OCI-LY3 (cell line): ENCODE measurements around the gene HES6.

Experiments used
- H2AFZ ChIP-seq: fragments of 200-600, 300-600 bp; shearing (Covaris generic); 2 replicates; pipeline ENCODE4 v1.6.0; 2014; ENCODE audit warnings: antibody characterized with exemption, low read depth, low read length
- H3K27ac ChIP-seq: fragments of 200-600, 300-600 bp; sonication (generic); 2 replicates; pipeline ENCODE4 v1.5.1; 2014; ENCODE audit warnings: mild to moderate bottlenecking, low read length, moderate library complexity, mixed read lengths
- H3K27me3 ChIP-seq: fragments of 200-600, 300-600 bp; sonication (generic); 2 replicates; pipeline ENCODE4 v1.6.1; 2014; ENCODE audit warnings: low read depth, low read length, mixed read lengths
- H3K36me3 ChIP-seq: fragments of 200-600, 300-600 bp; sonication (generic); replicated peaks from 2 replicates; pipeline ENCODE3; 2014; ENCODE audit warnings: low read depth, low read length, mixed read lengths
- H3K4me1 ChIP-seq: fragments of 300-600, 200-600 bp; sonication (generic); 2 replicates; pipeline ENCODE4 v1.6.1; 2014; ENCODE audit warnings: low read length, mixed read lengths
- H3K4me2 ChIP-seq: fragments of 200-600, 300-600 bp; sonication (generic); 2 replicates; pipeline ENCODE4 v1.6.1; 2014; ENCODE audit warnings: low read length, mixed read lengths
- H3K4me3 ChIP-seq: fragments of 300-600, 200-600 bp; sonication (generic); 2 replicates; pipeline ENCODE4 v1.5.1; 2014; ENCODE audit warnings: antibody characterized with exemption, mild to moderate bottlenecking, low read length, moderate library complexity
- H3K79me2 ChIP-seq: fragments of 300-600, 200-600 bp; shearing (Covaris generic); 2 replicates; pipeline ENCODE4 v1.6.1; 2014; ENCODE audit warnings: mild to moderate bottlenecking, low read length, mixed read lengths
- H3K9ac ChIP-seq: fragments of 300-600, 200-600 bp; shearing (Covaris generic); 2 replicates; pipeline ENCODE4 v1.6.0; 2014; ENCODE audit warnings: mild to moderate bottlenecking, low read length, moderate library complexity
- H3K9me3 ChIP-seq: fragments of 200-600, 300-600 bp; shearing (Covaris generic); 2 replicates; pipeline ENCODE4 v1.6.1; 2014; ENCODE audit warnings: low read length, mixed read lengths; ENCODE audit not compliant: insufficient read depth
- H4K20me1 ChIP-seq: fragments of 200-600, 300-600 bp; sonication (generic); 2 replicates; pipeline ENCODE4 v1.6.1; 2016; ENCODE audit warnings: low read length, mixed read lengths; ENCODE audit not compliant: insufficient read depth
- EZH2phosphoT487 ChIP-seq: fragments of 200-600 bp; shearing (Covaris generic); IDR thresholded peaks from 2 replicates; pipeline ENCODE4 v1.6.1; 2018; ENCODE audit warnings: antibody characterized with exemption, mixed run types, low read depth
- TF ChIP-seq, protein P1 (sequence below): fragments of 200-600, 300-600 bp; sonication (generic); IDR thresholded peaks from 2 replicates; pipeline ENCODE4 v1.5.1; 2014; ENCODE audit warnings: antibody characterized with exemption, low read length, low read depth

The HES6 gene

DNA sequence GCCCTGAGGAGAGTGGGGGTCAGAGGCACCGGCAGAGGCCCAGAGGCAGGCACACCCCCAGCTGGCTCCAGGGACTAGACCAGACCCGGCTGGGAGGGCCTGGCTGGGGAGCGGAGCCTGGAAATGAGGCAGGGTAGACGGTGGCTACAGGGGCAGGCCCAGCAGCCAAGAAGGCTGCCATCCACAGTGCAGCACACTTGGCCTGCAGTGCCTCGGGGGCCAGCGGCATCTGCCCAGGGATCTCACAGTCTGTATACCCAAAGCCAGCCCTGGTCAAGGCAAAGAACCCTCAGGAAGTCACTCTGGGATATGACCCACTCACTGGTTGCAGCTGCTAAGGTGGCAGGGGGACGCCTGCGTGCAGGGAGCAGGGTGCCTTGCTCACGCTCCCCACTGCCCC lies 30.8 kb upstream of the HES6 start:
- Histone ChIP-seq H3K4me3 (no peak overlapping the region), H3K4me2 (no peak overlapping the region), H3K27ac (no peak overlapping the region), H3K4me1 (no peaks in the 10 kb centered on the region), H4K20me1 (no peaks in the 10 kb centered on the region), H3K27me3 (no peaks in the 10 kb centered on the region), H2AFZ (no peak overlapping the region), H3K36me3 (no peaks in the 10 kb centered on the region), H3K79me2 (no peaks in the 10 kb centered on the region), H3K9me3 (no peaks in the 10 kb centered on the region), H3K9ac (no peak overlapping the region)
- TF ChIP-seq, protein P1, sequence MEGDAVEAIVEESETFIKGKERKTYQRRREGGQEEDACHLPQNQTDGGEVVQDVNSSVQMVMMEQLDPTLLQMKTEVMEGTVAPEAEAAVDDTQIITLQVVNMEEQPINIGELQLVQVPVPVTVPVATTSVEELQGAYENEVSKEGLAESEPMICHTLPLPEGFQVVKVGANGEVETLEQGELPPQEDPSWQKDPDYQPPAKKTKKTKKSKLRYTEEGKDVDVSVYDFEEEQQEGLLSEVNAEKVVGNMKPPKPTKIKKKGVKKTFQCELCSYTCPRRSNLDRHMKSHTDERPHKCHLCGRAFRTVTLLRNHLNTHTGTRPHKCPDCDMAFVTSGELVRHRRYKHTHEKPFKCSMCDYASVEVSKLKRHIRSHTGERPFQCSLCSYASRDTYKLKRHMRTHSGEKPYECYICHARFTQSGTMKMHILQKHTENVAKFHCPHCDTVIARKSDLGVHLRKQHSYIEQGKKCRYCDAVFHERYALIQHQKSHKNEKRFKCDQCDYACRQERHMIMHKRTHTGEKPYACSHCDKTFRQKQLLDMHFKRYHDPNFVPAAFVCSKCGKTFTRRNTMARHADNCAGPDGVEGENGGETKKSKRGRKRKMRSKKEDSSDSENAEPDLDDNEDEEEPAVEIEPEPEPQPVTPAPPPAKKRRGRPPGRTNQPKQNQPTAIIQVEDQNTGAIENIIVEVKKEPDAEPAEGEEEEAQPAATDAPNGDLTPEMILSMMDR: no peak
- TF ChIP-seq EZH2phosphoT487: no peak

DNA sequence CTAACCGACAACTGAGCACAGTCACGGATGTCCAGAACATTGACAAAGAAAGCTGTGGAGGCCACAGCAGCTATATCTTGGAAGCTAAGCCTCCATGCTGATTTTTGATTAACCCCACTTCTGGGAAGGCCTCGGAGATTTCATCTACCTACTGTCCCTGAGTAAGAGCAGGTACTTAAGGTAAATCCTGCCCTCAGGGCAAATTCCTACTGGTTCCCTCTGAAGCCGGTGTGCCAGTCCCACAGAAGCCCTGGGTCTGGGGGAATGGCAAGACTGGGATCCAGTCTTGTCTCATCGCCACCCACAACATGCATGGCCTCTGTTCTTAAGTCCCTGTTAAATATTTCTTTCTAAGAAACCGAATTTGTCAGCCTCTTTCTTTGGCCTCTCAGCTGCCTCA lies 29.9 kb upstream of the HES6 start:
- no peaks in the 10 kb centered on the region for H3K36me3 ChIP-seq

DNA sequence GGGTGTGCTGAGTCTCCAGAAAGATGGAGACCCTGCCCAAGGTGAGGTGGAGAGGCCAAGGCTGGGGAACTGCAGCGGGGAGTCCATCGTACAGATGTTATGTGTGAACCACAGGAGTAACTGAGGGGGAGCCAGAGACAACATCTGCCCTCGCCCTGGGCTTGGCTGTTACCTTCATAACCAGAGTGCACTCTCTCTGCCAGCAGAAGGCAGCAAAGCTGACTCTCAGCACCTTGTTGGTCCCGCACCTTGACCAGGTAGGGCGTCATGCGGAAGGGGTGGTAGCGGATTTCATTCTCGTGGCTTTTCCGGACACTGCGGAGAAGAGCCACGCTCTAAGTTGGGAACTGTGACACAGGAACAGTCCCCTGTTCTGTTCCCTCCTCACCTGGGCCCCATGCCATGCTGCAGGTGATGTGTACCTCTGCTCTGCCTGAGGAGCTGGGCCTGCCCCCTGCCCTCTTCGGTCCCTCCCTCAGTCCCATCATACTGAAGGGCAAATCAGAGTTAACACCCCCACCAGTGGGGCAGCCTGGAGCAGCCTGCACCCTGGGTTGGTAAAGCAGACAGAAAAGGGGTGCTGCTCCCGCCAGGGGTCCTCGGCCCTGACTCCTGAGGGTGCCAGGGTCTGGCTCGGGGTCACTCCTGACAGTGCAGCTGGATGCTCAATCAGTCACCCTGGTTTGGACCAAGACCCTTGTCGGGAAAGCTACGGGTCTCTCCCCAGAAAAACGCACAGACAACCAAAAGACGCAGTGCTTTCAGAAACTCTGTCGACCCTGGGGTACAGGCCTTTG lies 28.2 kb upstream of the HES6 start:
- Histone ChIP-seq H3K27me3 (no peaks in the 10 kb centered on the region), H3K9ac (no peak overlapping the region), H2AFZ (no peak overlapping the region), H3K4me1 (no peaks in the 10 kb centered on the region), H3K4me3 (no peak overlapping the region), H3K79me2 (no peaks in the 10 kb centered on the region), H4K20me1 (no peaks in the 10 kb centered on the region), H3K9me3 (no peaks in the 10 kb centered on the region), H3K27ac (no peak overlapping the region), H3K4me2 (no peak overlapping the region), H3K36me3 (no peaks in the 10 kb centered on the region)
- TF ChIP-seq, protein P1: no peak
- TF ChIP-seq EZH2phosphoT487: no peak

More for the DNA sequence above, 29.9 kb upstream of the HES6 start:
- Histone ChIP-seq H3K4me1 (no peaks in the 10 kb centered on the region), H3K4me2 (no peak overlapping the region), H3K9me3 (no peaks in the 10 kb centered on the region), H3K4me3 (no peak overlapping the region), H4K20me1 (no peaks in the 10 kb centered on the region), H3K27me3 (no peaks in the 10 kb centered on the region), H3K27ac (no peak overlapping the region), H3K9ac (no peak overlapping the region), H3K79me2 (no peaks in the 10 kb centered on the region), H2AFZ (no peak overlapping the region)
- TF ChIP-seq, protein P1: no peak
- no peak for TF ChIP-seq EZH2phosphoT487

DNA sequence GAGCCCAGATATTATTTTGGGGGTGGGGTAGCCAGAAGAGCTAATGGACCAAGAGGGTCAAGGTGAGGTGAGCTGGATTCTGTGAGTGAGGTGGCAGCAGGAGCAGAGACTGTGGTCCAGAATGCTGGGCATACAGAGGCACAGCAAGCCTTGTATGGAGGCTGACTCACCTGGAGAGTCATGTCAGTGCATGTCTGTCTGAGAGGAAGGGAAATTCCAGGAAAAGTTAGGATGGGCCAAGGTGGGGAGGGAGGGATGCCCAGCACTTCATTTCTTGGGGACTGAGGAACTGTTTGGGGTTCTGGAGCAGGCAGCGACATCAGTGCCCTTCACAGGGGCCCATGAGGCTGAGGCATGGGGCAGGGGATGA lies 27.5 kb upstream of the HES6 start:
- Histone ChIP-seq H4K20me1 (no peaks in the 10 kb centered on the region), H3K27ac (no peak overlapping the region), H3K4me1 (no peaks in the 10 kb centered on the region), H3K9ac (no peak overlapping the region), H2AFZ (no peak overlapping the region), H3K27me3 (no peaks in the 10 kb centered on the region), H3K36me3 (no peaks in the 10 kb centered on the region), H3K4me3 (no peak overlapping the region), H3K4me2 (no peak overlapping the region), H3K79me2 (no peaks in the 10 kb centered on the region), H3K9me3 (no peaks in the 10 kb centered on the region)
- TF ChIP-seq, protein P1: no peak
- no peak for TF ChIP-seq EZH2phosphoT487
